Measurements from ENCODE around the gene PDSS2.
"Not testable (repeated sequence)": the region's sequence is repeated elsewhere in the genome, so short reads cannot be mapped to it uniquely, and the experiment has no call there.

The PDSS2 gene

DNA sequence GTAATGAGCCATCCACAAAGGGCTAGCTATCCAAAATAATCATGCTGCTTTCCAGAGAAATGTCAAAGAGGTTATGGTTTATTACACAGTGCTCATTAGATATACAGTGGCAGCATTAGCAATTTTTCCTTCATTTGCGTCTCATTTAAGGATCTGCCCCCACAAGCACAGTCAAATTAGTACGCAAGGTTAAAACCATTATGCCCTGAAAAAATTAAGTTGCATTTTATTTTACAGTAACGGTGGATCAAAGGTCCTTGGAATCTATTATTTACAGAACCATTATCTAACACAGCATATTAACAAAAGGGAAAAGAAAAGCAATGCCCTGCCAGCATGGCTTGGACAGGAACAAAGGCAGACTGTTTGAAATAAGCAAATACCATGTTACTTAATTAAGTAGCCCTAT lies 144.8 kb downstream of the PDSS2 start:
- peak; percentile 88 for DNase-seq

GRCh38 chr6:107313776-107314175 lies 145.6 kb downstream of the PDSS2 start:
- no peak for DNase-seq

DNA sequence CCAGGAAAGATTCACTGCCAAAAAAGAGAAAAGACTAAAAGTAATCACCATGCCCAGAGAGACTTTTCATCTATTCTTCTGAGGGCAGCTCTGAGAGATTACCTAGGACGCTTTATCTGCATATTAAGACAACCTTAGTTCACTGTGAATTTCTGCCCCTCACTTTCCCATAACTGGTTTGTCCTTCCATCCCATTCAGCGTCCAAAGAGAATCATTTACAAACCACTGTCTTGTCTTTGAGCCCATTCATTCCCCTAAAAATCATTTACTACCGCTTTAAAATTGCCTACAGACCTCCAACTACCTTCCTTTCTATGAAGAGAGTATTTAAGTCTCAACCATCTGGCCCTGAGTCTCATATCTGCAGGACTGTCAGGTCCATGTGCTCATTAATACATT lies 149.0 kb downstream of the PDSS2 start:
- no peak for DNase-seq

GRCh38 chr6:107308677-107309076 lies 150.7 kb downstream of the PDSS2 start:
- no peak for DNase-seq

GRCh38 chr6:107305994-107306393 lies 153.4 kb downstream of the PDSS2 start:
- not testable (repeated sequence) for DNase-seq

- DNase-seq = no peak
Observed at GRCh38 chr6:107305391-107305790, 154.0 kb downstream of the PDSS2 start.

DNA sequence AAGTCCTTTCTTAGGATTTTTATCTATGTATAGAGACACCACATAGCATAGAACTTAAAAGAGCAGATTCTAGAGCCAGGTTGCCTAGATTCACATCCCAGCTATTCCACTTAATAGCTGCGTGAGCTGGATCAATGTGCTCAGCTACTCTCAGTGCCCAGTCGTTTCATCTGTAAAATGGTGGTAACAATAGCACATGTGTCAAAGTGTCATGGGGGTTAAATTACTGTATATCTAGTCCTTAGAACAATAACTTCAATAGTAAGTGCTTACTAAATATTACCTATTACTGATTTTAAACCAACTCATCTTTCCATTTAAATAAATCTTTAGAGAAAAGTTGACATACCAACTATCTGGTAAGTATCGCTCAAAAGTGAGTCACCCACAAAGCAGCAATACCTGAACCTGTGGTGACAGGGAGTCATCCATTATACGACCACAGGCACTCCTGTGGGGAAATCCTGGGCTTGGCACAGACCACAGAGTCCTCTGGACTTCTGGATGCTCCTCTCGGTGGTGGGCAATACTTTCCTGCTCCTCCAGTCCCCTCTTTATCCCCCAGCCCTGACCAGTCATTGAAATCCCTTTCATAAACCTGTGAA lies 154.8 kb downstream of the PDSS2 start:
- DNase-seq = no peak

DNA sequence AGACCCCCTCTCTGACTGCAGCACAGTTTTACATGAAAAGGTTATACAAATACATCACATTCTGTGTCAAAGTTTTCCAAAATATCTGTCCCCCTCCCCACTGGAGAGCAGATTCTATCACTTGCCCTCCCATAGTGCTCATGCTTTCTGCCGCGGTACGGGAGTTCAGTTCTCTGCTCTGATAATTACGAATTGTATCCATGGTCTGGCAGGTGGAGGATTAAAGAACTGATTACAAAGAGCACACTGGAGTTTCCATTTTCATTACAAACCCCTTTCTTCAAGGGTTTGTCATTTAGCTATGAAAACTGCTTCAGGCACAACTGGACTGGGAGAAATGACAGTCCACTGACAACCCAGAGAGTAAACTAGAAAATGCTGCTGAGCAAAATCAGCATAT lies 166.0 kb downstream of the PDSS2 start:
- no peak for DNase-seq

GRCh38 chr6:107292715-107293271 lies 166.6 kb downstream of the PDSS2 start:
- DNase-seq = no peak

- no peak for DNase-seq
Observed at GRCh38 chr6:107290491-107290890, 168.9 kb downstream of the PDSS2 start.

DNA sequence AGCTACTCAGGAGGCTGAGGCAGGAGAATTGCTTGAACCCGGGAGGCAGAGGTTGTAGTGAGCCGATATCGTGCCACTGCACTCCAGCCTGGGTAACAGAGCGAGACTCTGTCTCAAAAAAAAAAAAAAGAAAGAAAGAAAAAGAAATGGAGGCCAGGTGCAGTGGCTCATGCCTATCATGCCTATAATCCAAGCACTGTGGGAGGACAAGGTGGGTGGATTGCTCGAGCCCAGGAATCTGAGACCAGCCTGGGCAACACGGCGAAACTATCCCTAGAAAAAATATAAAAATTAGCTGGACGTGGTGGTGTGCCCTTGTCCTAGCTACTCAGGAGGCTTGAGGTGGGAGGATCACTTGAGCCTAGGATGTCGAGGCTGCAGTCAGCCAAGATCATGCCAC lies 170.1 kb downstream of the PDSS2 start:
- not testable (repeated sequence) for DNase-seq

DNA sequence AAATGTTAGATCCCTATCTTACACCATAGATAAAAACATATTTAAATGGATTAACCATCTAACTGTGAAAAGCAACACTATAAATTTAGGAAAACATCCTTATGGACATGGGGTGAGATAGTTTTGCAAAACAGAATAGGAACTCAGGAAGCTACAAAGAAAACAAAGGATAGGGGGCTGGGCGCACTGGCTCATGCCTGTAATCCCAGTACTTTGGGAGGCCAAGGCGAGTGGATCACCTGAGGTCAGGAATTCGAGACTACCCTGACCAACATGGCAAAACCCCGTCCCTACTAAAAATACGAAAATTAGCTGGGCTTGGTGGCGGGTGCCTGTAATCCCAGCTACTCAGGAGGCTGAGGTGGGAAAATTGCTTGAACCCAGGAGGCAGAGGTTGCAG lies 173.7 kb downstream of the PDSS2 start:
- not testable (repeated sequence) for DNase-seq

- DNase-seq = no peak
Observed at GRCh38 chr6:107284805-107285204, 174.6 kb downstream of the PDSS2 start.

- DNase-seq = no peak
Observed at GRCh38 chr6:107280791-107281190, 178.6 kb downstream of the PDSS2 start.

DNA sequence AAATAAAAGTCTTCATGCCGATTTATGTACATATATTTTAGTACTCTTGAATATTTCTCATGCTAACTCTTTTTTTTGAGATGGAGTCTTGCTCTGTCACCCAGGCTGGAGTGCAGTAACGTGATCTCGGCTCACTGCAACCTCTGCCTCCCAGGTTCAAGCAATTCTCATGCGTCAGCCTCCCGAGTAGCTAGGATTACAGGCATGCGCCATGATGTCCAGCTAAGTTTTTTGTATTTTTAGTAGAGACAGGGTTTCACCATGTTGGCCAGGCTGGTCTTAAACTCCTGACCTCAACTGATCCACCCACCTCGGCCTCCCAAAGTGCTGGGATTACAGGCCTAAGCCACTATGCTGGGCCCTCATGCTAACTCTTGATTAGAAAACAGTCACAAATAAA lies 179.4 kb downstream of the PDSS2 start:
- not testable (repeated sequence) for DNase-seq

GRCh38 chr6:107275330-107275865 lies 184.0 kb downstream of the PDSS2 start:
- no peak for DNase-seq

- no peak for DNase-seq
Observed at GRCh38 chr6:107274288-107274687, 185.1 kb downstream of the PDSS2 start.

- no peak for DNase-seq
Observed at GRCh38 chr6:107272246-107272645, 187.1 kb downstream of the PDSS2 start.

- DNase-seq = no peak
Observed at GRCh38 chr6:107271208-107271790, 188.1 kb downstream of the PDSS2 start.

DNA sequence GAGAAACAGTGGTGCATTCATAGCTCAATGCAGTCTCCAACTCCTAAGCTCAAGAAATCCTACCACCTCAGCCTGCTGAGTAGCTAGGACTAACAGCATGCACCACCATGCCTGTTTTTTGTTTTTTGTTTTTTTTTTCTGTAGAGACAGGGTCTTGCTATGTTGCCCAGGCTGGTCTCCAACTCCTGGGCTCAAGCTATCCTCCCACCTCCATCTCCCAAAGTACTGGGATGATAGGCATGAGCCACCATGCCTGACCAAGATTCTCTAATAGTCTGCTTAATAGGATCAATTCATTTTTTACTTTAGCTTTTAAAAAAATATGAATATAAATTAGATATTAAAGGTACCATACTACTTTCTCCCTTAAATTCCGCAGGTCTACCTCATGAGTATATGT lies 191.7 kb downstream of the PDSS2 start:
- DNase-seq = no peak

DNA sequence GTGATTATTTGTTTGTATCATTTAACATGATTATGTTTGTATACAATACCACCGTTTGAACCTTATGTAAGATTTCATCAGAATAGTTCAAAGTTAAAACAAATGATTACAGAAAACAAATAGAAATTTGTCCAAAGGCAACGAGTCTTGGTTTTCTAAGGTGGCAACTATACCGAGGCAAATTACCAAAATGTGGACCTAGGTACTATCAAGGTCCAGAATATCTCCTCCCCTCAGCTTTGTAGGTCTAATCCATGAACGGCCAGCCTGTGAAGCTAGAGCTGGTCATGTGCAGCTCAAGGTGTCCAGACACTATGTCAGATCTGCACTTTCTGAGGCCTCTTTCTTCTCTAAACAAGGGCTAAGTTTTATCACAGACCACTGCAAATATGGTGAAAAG lies 192.4 kb downstream of the PDSS2 start:
- DNase-seq = no peak

DNA sequence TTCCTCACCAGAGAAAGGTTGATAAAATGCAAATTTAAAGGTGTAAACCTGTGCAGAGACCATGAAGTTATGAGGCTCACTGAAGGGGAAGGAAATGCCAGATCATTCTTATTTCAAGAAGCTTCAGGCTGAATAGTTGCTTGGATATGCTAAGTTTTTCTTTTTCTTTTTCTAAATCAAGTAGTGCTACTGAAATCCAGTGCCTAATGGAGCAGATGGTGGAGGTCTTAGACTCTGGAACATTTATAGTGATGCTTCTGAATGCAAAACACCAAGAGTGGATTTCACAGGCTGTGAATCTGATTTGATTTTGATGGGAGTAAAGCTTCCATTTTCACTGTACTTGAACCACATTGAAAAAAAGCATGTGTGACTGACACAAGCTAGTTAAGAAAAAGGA lies 192.8 kb downstream of the PDSS2 start:
- no peak for DNase-seq

- peak; percentile 62 for DNase-seq
Observed at GRCh38 chr6:107264357-107264840, 195.0 kb downstream of the PDSS2 start.

- no peak for DNase-seq
Observed at GRCh38 chr6:107259951-107260350, 199.4 kb downstream of the PDSS2 start.
